Fibroblast of lung (primary cell): Measurements from ENCODE around the gene GNAZ. TPM values are rescaled to one million over a fixed set of nuclear protein-coding genes. Genes with fewer than 3 reads are reported as not detected.

ENCODE experiments used
- DNase-seq, 2 donors: peaks; one replicate each; pipeline versions ENCODE4 v3.0.0 to v3.0.0-alpha.2; 2010; ENCODE audit warnings: low read depth in 2 of 2
- H2AFZ ChIP-seq: 2 replicates; pipeline ENCODE4 v1.5.1; 2012; ENCODE audit warnings: low read length, control low read depth, inconsistent platforms
- H3K27ac ChIP-seq: 2 replicates; pipeline ENCODE4 v1.5.1; 2011; ENCODE audit warnings: low read length, control low read depth; ENCODE audit not compliant: insufficient read depth
- H3K27me3 ChIP-seq: 2 replicates; pipeline ENCODE4 v1.5.1; 2011; ENCODE audit warnings: mild to moderate bottlenecking, low read length; ENCODE audit not compliant: control insufficient read depth, insufficient read depth
- H3K36me3 ChIP-seq: 2 replicates; pipeline ENCODE4 v1.5.1; 2011; ENCODE audit warnings: low read length; ENCODE audit not compliant: control insufficient read depth, insufficient read depth
- H3K4me1 ChIP-seq: 2 replicates; pipeline ENCODE4 v1.5.1; 2011; ENCODE audit warnings: low read length; ENCODE audit not compliant: control insufficient read depth, insufficient read depth; ENCODE audit errors: extremely low read depth
- H3K4me2 ChIP-seq: 2 replicates; pipeline ENCODE4 v1.5.1; 2011; ENCODE audit warnings: low read length, control low read depth; ENCODE audit not compliant: insufficient read depth; ENCODE audit errors: extremely low read depth
- H3K4me3 ChIP-seq, 4 experiments: fragments of 200-600 bp in 1 of 4; sonication (generic) in 1 of 4; replicated peaks in 1 of 4; 2 replicates each; pipeline ENCODE4 v1.5.1; 2011 to 2016; ENCODE audit warnings: low read length in 4 of 4, low read depth in 3 of 4, mild to moderate bottlenecking in 3 of 4, control low read depth in 2 of 4, inconsistent platforms in 1 of 4, mixed read lengths in 1 of 4; ENCODE audit not compliant: insufficient read depth in 1 of 4; ENCODE audit errors: control extremely low read depth in 1 of 4
- H3K79me2 ChIP-seq: 2 replicates; pipeline ENCODE4 v1.5.1; 2012; ENCODE audit warnings: mild to moderate bottlenecking, low read length, inconsistent platforms; ENCODE audit not compliant: control insufficient read depth, insufficient read depth
- H3K9ac ChIP-seq: 2 replicates; pipeline ENCODE4 v1.5.1; 2011; ENCODE audit warnings: mild to moderate bottlenecking, low read length, control low read depth; ENCODE audit not compliant: insufficient read depth
- H3K9me3 ChIP-seq: 2 replicates; pipeline ENCODE4 v1.5.1; 2012; ENCODE audit warnings: low read depth, low read length; ENCODE audit not compliant: control insufficient read depth, insufficient read depth
- H4K20me1 ChIP-seq: 2 replicates; pipeline ENCODE4 v1.5.1; 2011; ENCODE audit warnings: low read length; ENCODE audit not compliant: control insufficient read depth, insufficient read depth; ENCODE audit errors: extremely low read depth
- EZH2 ChIP-seq: IDR thresholded peaks from 2 replicates; pipeline ENCODE4 v1.5.1; 2012; ENCODE audit warnings: low read length, control low read depth, mild to moderate bottlenecking; ENCODE audit errors: missing control alignments
- polyA plus RNA-seq, 2 donors: library from polyadenylated mRNA; depleted of rRNA in 1 of 2; stranded (reverse) in 1 of 2; unstranded in 1 of 2; fragments of >200 nt; gene quantifications; 2 replicates each; pipeline ENCODE4 v1.2.1, GENCODE V29; 2011 to 2012; ENCODE audit warnings: missing spikeins in 1 of 2
- total RNA-seq: library from RNA; depleted of rRNA; stranded (reverse); fragments of >200 nt; gene quantifications from 2 replicates; pipeline ENCODE4 v1.2.1, GENCODE V29; 2014
- TF ChIP-seq, protein P1 (sequence below), 2 donors: IDR thresholded peaks in 1 of 2; conservative IDR thresholded peaks in 1 of 2; 1 replicate in 1 of 2; 2 replicates in 1 of 2; pipeline ENCODE4 v1.5.1; 2011 to 2012; ENCODE audit warnings: low read length in 2 of 2, control low read depth in 1 of 2, inconsistent platforms in 1 of 2, low read depth in 1 of 2, mild to moderate bottlenecking in 1 of 2

The GNAZ gene
- total and polyA plus RNA-seq, 2 donors (not counting 1 experiment from before 2014, with no cell fraction given) = 0.22 to 1.7 TPM

GRCh38 chr22:23099531-23099804 lies 29.1 kb downstream of the GNAZ start:
- Histone ChIP-seq H3K27me3 (no peaks in the 10 kb centered on the region), H3K36me3 (no peaks in the 10 kb centered on the region), H3K79me2 (no peaks in the 10 kb centered on the region), H2AFZ (no peak overlapping the region), H3K27ac (no peak overlapping the region), H4K20me1 (no peaks in the 10 kb centered on the region), H3K4me2 (no peak overlapping the region), H3K4me1 (no peaks in the 10 kb centered on the region), H3K9ac (no peak overlapping the region), H3K4me3 (no peak overlapping the region), H3K9me3 (no peaks in the 10 kb centered on the region)
- no peak for DNase-seq
- no peak for TF ChIP-seq EZH2

GRCh38 chr22:23100124-23100801 lies 29.9 kb downstream of the GNAZ start:
- TF ChIP-seq, protein P1, sequence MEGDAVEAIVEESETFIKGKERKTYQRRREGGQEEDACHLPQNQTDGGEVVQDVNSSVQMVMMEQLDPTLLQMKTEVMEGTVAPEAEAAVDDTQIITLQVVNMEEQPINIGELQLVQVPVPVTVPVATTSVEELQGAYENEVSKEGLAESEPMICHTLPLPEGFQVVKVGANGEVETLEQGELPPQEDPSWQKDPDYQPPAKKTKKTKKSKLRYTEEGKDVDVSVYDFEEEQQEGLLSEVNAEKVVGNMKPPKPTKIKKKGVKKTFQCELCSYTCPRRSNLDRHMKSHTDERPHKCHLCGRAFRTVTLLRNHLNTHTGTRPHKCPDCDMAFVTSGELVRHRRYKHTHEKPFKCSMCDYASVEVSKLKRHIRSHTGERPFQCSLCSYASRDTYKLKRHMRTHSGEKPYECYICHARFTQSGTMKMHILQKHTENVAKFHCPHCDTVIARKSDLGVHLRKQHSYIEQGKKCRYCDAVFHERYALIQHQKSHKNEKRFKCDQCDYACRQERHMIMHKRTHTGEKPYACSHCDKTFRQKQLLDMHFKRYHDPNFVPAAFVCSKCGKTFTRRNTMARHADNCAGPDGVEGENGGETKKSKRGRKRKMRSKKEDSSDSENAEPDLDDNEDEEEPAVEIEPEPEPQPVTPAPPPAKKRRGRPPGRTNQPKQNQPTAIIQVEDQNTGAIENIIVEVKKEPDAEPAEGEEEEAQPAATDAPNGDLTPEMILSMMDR (conservative IDR thresholded peaks at IDR 0.05 in 1 of 2, IDR thresholded peaks at IDR 0.05 in 1 of 2; ENCODE audit: low read depth in 1 of 2, low read length in 2 of 2) = no peak
- no peak for TF ChIP-seq EZH2
- H4K20me1 ChIP-seq = no peaks in the 10 kb centered on the region
- no peaks in the 10 kb centered on the region for H3K9me3 ChIP-seq
- H3K27me3 ChIP-seq = no peaks in the 10 kb centered on the region
- no peak for DNase-seq
- no peaks in the 10 kb centered on the region for H3K36me3 ChIP-seq
- H3K4me1 ChIP-seq = no peaks in the 10 kb centered on the region
- no peaks in the 10 kb centered on the region for H3K79me2 ChIP-seq
- H3K4me3 ChIP-seq = no peak overlapping the region
- no peak overlapping the region for H3K27ac ChIP-seq
- H2AFZ ChIP-seq = no peak overlapping the region
- H3K9ac ChIP-seq = no peak overlapping the region
- no peak overlapping the region for H3K4me2 ChIP-seq

GRCh38 chr22:23101524-23101923 lies 31.2 kb downstream of the GNAZ start:
- Histone ChIP-seq H3K9me3 (no peaks in the 10 kb centered on the region), H3K4me3 (no peak overlapping the region), H4K20me1 (no peaks in the 10 kb centered on the region), H2AFZ (no peak overlapping the region), H3K27ac (no peak overlapping the region), H3K36me3 (no peaks in the 10 kb centered on the region), H3K9ac (no peak overlapping the region), H3K79me2 (no peaks in the 10 kb centered on the region), H3K4me1 (no peaks in the 10 kb centered on the region), H3K27me3 (no peaks in the 10 kb centered on the region), H3K4me2 (no peak overlapping the region)
- DNase-seq = no peak
- TF ChIP-seq, protein P1 (conservative IDR thresholded peaks at IDR 0.05 in 1 of 2, IDR thresholded peaks at IDR 0.05 in 1 of 2; ENCODE audit: low read depth in 1 of 2, low read length in 2 of 2) = no peak
- TF ChIP-seq EZH2 = no peak
